ENCODE results near the gene CASP3.

Gene CASP3

GRCh38 chr4:184649026-184649970, at the start of gene CASP3, which contains the start of gene PRIMPOL:
Gene CASP3, minus strand, starts transcription at chr4:184649447. Its CDS starts 10,994 bp downstream, at chr4:184638453.
Gene PRIMPOL, plus strand, starts transcription at chr4:184649738. Its CDS starts 7,403 bp downstream, at chr4:184657141.
- DNase-seq, result peak; percentile 99

DNA sequence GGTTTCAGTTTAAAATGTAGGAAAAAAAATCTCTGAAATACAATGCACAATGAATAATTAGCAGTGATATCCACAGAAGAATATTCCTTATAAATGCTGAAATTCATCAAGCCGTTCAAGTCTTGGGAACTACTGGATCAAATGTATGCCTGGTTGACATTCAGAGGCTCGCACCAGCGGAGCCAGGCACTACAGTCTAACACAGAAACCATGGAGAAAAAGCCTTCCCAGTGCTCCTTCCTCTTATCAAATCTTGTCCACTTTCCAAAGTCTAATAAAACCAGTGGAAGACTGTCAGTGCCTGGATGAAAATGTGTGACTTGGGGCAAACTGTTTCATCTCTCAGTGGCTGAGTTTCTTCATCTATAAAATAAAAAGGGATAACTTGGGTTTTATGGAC, 48.7 kb upstream of the CASP3 start:
- DNase-seq, result no peak

- no peak for DNase-seq
Observed at GRCh38 chr4:184695178-184695896, 46.1 kb upstream of the CASP3 start.

- no peak for DNase-seq
Observed at GRCh38 chr4:184694412-184694956, 45.2 kb upstream of the CASP3 start.

GRCh38 chr4:184693056-184693455, 43.8 kb upstream of the CASP3 start:
- DNase-seq, result no peak

DNA sequence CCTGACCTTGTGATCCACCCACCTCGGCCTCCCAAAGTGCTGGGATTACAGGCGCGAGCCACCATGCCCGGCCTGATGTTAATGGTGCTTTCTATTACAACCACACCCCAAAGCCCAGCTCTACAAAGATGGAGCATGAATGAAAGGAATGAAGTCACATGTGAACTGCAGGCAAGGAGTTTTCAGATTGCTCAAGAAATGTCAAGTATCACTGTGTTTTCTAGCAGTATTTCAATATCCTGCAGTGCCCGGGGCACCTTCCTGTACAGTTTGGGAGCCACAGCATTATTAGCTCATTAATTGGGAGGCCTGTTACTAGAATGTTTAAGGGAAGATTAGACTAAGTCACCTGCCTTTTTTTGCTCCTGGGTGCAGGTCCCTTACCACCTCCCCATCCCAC, 40.4 kb upstream of the CASP3 start:
- DNase-seq, result no peak

DNA sequence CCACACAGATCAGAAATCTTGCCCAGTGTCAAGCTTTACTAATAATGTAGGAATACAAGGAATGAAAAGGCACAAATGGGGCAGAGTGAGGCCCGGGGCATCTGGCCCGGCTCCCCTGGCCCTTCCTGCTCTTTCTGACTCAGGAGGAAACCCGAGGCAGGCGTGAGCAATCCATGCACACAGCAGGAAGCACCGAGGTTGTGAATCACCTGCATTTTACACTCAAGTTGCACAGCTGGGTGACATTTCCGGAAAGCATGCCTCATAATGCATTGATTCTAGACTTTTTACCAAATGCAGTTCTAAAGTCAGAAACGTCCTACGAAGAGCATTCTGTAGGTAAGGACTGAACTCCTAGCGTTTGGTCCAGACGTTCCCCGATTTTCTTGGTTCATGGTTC, 39.2 kb upstream of the CASP3 start:
- DNase-seq, result no peak

GRCh38 chr4:184688005-184688404, 38.8 kb upstream of the CASP3 start:
- no peak for DNase-seq

DNA sequence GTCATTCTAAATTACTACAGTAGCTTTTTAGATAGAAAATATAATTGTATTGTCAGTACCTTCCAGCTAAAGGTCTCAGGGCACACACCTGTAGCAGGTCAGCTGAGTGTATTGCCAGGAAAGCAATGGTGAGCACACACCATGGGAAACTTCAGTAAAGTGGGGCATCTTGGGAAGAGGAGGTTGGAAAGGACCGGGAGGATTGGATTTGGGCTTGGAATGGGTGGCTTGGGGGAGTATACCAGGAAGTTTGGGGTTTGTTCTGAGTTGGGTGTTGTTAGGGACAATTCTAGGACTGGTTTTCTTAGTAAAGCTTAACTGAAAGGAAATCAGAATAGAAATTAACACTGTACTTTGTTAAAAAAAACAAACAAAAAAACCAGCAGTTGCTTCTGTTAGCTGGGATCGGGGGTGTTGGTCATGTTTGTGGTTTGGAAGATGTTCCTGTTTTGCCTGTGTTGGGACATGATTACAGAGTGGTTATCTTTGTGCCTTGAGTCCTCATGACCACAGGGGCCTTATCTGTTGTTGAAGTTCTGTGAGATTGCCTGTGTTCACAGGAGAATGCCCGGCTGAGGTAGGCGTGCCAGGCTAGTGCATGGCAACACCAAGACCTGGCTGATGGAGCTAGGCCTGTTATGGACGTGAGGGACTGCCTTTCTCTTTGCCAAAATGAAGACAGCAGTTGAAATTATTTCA, 35.4 kb upstream of the CASP3 start:
- DNase-seq, result no peak

DNA sequence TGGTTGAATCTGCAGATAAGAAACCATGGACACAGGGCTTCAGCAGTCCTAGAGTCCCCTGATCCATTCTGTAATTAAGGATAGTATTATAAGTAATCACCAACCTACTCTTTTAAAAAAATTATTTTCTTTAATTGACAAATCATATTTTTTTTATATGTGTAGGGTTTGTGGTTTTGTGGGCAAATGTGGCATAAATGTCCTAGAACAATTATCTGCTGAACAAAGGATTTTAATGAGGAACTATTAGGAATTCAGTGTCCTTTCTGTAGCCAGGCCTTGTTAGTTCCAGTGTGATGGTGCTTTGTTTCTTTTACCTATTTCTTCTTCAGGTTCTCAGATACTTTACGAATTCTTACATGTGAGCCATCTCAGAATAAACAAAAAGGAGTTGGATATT, 32.7 kb upstream of the CASP3 start:
- DNase-seq, result no peak

DNA sequence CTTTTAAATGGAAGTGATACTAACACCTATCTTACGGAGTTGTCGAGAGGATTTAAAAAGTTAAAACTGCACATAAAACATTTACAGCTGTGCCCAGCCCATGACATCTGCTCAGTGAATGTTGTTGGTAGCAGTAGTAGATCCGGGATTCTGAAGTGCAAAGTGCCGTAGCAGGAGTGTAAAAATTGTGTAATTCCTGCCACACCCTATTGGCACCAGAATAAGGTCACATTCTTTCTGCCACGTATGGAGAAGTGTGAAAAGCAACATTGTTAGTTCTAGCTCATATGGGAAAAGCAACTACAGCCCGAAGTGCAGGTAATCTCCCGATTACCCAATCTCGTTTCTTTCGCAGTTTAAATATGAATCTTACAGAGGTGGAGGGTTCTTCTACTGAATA, 31.5 kb upstream of the CASP3 start:
- DNase-seq, result no peak

DNA sequence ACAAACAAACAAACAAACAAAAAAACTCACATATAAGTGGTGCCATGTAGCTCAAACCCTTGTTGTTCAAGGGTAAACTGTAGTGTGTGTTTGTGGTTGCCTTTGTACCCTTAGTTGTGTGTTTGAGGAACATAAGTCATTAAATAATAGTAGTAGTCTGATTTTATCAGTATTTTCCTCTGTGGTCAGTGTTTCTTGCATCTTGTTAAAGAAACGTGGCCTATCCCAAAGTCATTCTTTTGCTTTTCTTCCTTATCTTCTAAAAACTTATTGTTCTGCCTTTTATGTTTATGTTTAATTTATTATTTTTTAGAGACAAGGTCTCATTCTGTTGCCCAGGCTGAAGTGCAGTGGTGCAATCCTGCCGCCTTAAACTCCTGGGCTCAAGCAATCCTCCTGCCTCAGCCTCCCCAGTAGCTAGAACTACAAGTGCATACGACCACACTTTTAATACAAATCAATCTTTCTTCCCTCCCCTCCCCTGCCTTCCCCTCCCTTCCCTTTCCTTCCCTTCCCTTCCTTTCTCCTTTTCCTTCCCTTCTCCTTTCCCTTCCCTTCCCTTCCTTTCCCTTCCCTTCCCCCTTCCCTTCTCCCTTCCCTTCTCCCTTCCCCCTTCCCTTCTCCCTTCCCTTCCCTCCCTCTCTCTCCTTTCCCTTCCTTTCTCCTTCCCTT, 26.7 kb upstream of the CASP3 start:
- DNase-seq, result no peak

- DNase-seq, result no peak
Observed at GRCh38 chr4:184675018-184675417, 25.8 kb upstream of the CASP3 start.

- DNase-seq, result no peak
Observed at GRCh38 chr4:184674011-184674410, 24.8 kb upstream of the CASP3 start.

DNA sequence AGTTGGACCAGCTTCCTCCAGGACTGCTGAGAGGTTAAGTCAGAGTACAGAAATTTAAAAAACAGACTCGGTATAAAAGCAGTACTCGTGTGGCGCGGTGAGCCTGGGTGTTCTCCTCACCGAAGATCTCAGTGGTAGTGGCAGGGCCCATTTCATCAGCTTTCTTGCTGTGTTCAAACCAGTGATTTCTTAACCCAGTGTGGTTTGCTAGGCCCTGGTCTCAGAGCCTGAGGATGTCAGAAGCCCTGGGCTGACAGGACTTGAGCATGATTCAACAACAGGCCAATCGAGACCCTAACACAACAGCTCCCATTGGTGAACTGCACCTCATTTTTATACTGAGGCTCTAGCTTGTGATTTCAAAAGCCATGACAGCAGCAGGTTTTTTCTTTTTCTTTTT, 23.5 kb upstream of the CASP3 start:
- DNase-seq, result no peak

DNA sequence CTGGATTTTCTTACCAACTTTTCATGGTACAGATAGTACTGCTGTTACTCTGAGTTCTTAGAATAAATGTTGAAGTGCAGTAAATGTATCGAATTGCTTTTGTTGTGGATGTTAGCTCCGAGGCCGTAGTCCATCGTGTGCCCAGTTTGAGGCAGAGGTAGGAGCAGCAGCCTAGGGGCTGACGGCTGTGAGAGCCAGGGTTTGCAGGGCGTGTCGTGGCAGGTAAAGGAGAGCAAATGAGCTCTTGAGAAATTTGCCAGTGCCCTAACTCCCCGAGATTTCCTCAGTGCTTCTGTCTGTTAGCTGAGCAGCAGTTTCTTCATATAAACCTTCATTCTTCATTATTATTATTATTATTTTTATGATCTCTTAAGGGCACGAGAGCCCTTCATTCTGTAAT, 21.9 kb upstream of the CASP3 start:
- no peak for DNase-seq

DNA sequence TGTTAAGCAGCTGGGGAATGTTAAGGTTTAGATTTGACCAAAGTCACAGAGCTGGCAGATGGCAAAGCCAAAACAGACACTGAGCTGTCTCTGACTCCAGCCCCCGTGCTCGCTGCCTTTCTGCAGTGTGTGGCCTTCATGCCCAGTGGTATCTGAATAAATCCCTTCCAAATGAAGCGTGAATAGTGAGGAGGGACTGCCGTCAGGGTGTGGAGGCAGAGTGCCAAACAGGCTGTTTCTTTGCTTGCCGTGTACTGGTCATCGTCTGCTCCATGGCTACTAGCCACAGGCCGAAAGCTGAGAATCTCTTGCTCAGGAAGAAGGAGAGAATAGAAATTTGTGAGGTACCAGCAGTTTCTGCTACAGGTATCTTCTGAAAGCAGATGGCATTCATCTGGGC, 20.0 kb upstream of the CASP3 start:
- no peak for DNase-seq

- DNase-seq, result no peak
Observed at GRCh38 chr4:184668511-184669114, 19.4 kb upstream of the CASP3 start.

- no peak for DNase-seq
Observed at GRCh38 chr4:184668096-184668495, 18.8 kb upstream of the CASP3 start.

DNA sequence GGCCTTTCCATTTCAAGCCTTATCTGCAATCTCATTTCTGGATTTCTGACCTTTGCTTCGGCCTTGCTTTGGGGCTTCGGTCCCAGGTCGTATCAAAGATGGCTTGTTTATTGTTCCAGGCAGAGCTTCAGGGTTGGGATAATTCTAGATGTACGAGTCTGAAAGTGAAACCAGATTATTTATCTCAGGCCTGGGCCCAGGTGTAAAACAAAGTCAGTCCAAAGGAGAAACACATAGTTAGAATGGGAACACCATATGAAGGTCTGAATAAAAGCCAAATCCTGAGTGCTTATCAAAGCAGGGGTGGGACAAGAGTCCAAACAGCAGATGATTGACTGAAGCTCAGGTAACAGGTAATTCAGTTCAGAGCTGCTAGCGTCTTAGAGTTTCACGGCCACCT, 17.4 kb upstream of the CASP3 start:
- DNase-seq, result no peak

- no peak for DNase-seq
Observed at GRCh38 chr4:184664445-184665210, 15.4 kb upstream of the CASP3 start.
